GM21786 (cell line): Measurements from ENCODE around the gene LITAF.
"Not testable (repeated sequence)": the region's sequence is repeated elsewhere in the genome, so short reads cannot be mapped to it uniquely, and the experiment has no call there.

Experiments
- ATAC-seq: cut with Tn5 transposase; IDR thresholded peaks from one replicate; pipeline ENCODE4 v1.9.1; 2021; ENCODE audit not compliant: unreplicated experiment

The LITAF gene

DNA sequence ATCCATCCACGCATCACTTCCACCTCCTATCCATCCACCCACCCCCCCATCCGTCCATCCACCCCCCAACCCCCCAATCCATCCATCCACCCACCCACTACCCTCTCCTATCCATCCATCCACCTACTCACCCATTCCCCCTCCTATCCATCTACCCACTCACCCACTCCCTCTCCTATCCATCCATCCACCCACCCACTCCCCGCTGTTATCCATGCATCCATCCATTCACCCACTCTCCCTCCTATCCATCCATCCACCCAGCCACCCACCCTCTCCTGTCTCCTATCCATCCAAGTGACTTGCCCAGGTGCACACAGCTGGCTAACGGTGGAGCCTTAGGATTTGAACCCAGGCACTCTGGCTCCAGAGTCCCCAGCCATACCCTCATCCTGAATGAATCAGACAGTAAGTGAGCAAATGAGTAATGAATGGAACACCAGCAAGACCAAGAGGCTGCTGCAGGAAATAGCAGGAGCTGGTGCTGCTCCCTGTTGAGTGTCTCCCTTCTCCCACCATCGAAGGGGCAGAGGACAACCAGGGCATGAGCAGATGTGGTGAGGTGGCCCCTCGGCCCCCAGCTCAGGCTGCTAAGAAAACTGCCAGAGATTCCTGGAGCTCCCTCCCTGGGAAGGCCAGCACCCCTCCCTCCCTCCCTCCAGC lies 62.5 kb downstream of the LITAF start:
- no peak for ATAC-seq

DNA sequence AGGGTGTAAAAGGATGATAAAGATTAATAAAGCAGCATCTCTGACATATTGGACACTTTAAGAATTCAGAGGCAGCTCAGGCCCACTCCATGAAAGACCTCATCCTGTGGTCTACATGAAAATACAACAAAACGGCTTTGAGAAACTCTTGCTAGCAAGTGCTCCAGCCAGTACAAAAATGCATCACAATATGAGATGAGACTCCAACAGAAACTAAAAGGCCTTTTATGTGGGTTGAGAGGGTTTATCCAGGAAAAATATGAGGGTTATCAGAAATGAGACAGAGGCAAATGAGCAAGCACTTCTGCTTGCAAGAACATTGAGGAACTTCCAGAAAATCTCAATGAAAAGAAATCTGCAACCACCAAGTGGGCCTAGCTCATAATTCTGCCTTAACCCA lies 65.7 kb downstream of the LITAF start:
- no peak for ATAC-seq

DNA sequence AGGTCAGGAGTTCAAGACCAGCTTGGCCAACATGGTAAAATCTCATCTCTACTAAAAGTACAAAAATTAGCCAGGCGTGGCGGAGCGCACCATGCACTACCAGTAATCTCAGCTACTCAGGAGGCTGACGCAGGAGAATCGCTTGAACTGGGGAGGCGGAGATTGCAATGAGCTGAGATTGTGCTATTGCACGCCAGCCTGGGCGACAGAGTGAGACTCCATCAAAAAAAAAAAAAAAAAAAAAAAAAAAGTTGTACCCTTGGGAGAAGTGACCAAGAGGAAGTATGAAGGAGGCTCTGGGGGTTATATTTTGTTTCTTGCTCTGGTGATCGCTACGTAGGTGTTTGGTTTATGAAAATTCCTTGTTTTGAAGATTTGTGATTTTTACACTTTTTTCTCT lies 66.3 kb downstream of the LITAF start:
- ATAC-seq = no peak

DNA sequence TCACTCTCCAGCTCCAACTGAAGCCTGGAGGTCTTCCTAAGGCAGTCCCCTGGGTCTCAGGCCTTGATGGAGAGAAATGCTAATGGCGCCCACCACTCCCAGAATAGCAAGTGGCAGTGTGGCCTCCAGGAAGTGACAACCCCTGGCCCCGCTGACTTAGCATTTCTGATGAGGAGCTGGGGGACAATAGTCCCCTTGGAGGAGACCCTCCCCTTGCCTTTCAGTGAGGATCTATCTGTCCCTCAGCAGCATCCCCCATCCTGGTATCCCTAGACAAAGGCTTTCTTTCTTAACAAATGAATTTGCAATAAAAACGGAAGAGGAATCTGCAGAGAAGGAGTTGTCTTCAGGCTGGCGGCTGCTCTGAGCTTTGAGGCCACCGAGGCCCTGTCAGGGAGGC lies 68.8 kb downstream of the LITAF start:
- ATAC-seq = no peak

DNA sequence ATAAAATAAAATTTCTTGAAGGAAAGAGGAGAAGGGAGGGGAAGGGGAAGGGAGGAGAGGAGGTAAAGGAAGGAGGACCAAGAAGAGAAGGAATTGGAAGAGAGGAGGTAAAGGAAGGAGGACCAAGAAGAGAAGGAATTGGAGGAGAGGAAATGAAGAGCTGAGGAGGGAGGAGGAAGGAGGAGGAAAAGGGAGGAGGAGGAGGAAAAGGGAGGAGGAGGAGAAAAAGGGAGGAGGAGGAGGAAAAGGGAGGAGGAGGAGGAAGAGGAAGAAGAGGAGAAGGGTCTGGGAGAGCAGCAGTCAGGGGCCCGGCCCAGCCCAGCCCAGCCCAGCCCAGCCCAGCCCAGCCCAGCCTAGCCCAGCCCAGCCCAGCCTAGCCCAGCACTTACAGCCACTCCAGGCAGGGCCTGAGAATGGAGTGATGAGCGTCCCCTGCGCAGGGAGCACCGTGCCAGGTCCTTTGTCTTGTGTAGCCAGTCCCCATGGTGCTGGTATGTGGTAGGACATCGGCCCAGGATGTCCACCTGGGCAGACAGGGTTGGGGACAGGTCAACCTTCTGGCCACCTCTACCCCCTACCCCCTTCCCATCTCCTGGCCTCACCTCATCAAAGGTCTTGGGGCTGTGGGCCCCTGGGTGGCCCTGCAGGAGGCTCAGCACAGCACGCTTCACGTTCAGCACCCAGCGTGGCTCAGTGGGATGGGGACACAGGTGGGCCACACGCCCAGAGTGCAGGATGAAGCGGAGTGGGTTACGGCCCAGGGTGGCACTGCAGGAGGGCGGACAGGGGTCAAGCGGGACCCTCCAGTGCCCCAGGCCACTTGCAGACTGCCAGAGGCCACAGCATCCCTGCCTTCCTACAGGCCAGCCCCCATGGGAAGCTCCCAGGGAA lies 70.9 kb downstream of the LITAF start:
- ATAC-seq = no peak

DNA sequence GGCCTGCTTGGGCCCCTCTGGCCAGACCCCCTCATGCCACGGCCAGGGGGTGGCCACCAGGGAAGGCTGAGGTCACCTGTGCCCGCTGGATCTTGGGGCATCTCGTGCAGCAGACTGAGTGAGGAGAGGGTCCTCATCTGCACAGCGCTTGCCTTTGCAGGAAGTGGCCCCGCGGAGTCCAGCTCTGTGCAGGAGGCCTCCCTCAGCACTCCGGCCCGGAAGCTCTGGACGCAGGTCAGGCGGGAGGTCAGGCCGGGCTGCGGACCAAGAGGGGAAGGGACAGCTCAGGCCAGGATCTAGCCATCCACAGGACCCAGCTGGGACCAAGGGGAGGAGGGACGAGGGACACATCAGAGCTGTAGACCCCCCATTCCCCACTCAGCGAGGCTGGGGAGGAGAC lies 72.4 kb downstream of the LITAF start:
- ATAC-seq = no peak

DNA sequence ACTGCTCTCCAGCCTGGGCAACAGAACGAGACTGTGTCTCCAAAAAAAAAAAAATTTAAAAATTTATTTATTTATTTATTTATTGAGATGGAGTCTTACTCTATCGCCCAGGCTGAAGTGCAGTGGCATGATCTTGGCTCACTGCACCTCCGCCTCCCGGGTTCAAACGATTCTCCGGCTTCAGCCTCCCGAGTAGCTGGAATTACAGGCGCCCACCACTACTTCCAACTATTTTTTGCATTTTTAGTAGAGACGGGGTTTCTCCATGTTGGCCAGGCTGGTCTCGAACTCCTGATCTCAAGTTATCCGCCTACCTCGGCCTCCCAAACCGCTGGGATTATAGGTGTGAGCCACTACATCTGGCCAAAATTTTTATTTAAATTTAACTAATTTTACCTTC lies 73.4 kb downstream of the LITAF start:
- not testable (repeated sequence) for ATAC-seq

DNA sequence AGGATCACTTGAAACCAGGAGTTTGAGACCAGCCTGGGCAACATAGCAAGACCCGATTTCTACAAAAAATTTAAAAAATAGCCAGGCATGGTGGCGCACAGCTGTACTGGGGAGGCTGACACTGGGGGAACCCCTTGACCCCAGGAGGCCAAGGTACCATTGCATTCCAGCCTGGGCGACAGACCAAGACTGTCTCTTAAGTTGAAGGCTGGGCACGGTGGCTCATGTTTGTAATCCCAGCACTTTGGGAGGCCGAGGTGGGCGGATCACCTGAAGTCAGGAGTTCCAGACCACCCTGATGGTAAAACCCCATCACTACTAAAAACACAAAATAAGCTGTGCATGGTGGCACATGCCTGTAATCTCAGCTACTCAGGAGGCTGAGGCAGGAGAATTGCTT lies 74.9 kb downstream of the LITAF start:
- no peak for ATAC-seq

DNA sequence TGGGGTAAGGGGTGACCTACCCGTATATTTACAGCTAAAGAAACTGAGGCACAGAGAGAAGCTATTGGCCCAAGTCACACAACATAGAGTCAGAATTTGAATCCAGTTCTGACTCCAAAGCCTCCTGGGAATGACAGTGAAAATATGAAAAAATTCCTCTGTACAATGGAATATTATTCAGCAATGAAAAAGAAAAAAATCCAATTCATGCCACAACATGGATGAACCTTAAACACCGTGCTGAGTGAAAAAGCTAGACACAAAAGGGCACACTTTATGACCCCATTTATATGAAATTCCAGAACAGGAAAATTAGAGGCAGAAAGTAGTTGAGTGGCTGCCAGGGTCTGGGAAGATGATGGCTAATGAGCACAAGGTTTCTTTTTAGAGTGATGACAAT lies 75.4 kb downstream of the LITAF start:
- no peak for ATAC-seq

DNA sequence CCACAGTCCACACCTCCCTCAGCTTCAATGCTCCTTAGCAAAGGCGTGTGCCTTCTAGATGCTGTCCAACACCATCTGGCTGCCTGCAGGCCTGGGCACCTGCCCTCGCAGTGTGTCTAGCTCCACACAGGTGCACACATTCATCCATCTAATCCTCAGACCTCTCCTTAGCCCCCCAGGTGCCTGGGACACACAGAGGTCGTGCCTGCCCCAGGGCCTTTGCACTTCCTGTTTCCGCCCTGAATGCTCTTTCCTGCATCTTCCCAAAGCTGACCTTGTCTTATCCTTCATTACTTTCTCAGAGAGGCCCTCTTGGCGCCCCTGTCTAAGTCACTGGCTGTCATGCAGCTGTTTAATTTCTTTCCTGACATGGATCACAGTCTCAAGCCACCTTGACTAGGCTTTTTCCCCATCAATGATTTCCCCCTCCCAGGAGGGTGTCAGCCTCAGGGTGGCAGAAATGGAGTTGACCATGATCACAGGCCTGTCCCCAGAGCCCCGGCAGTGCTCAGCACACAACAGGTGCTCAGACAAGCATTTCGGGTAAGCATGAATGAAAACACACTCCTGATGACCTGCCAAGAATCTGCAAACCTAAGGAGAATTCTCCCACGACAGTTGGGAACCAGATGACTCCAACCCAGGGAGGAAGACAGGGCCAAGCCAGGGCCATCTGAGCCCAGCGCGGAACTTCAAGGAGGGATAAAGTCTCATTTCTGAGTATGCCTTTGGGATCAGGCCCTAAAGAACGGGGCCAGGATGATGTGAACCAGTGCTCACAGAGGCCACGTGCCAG lies 76.3 kb downstream of the LITAF start:
- ATAC-seq = no peak

DNA sequence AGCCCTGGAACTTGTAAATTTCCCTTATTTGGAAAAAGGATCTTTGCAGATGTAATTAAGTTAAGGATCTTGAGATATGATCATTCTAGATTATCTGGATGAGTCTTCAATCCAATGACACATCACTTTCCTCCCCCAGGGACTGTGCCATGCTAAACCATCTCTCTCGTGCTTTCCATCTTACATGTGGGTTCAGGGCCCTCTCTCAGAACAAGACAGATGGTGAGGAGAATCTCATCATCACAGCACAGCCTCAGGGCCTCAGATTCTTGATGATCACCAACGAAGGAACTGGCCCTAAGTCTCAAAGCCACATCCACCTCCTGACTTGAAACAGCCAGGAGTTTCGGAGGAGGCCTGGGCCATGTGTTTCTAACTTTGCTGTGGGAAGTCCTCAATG lies 78.7 kb downstream of the LITAF start:
- no peak for ATAC-seq

DNA sequence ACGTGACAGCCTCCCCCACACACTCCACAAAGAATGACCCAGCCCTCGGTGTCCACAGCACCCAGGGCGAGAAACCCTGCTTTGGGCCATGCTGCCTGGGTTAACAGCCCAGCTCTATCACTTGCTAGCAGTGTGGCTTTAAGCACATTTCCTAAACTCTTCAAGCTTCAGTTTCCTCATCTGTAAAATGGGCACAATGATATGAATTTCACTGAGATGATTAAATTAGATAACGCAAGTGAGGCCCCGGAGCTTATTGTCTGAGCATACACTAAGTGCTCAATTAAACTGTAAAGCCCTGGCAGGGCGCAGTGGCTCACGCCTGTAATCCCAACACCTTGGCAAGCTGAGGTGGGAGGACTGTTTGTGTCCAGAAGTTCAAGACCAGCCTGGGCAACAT lies 79.4 kb downstream of the LITAF start:
- ATAC-seq = no peak

DNA sequence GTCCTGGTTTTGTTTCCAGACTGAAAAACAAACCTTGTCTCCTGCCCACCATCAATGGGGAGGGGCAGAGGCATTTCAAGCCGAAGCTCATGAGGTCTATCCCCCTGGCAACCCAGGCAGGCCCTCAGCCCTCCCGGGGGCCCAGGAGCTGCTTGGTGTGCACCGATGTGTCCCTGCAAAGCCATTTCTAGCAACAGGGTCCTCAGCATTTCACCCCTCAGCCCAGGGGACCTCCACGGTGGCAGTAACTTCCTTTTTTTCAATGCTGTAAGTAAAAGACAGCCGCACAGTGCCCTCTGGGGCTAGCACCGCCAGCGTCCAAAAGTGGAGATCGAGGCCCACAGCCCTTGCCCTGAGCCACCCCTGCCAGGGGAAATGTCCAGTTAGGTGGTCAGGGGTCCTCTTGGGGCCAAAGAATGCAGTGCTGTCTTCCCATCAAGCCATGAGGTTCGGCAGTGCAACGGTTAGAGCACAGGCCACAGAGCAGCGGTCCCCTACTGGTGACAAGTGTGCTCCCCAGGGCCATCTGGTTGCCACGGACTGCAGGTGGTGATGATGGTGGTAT lies 79.9 kb downstream of the LITAF start:
- no peak for ATAC-seq

DNA sequence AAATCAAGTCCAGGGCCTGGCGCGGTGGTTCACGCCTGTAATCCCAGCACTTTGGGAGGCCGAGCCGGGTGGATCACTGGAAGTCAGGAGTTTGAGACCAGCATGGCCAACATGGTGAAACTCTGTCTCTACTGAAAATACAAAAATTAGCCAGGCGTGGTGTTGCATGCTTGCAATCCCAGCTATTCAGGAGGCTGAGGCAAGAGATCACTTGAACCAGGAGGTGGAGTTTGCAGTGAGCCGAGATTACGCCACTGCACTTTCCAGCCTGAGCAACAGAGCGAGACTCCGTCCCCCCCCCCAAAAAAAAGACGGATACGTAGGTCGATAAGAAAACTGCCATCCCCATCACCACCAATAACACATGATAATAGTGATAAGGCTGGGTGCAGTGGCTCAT lies 82.5 kb downstream of the LITAF start:
- ATAC-seq = not testable (repeated sequence)

DNA sequence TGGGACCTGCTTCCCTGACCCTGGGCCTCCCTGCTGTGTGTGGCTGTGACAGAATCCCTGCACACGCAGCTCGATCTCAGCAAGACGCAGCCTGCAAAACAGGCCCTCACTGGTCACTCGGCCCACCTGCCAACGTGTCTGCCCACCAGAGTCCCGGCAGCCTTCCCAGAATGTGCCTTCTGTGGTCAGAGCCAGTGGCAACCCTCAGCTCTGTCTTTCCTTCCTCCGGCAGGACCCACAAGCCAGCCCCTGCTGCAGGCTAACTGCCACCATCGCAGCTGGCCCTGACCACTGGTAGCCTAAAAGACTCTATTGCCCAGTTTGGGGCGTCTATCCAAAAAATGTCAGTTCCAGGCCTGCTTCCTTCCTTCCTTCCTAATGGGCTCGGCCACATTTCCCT lies 83.2 kb downstream of the LITAF start:
- no peak for ATAC-seq

DNA sequence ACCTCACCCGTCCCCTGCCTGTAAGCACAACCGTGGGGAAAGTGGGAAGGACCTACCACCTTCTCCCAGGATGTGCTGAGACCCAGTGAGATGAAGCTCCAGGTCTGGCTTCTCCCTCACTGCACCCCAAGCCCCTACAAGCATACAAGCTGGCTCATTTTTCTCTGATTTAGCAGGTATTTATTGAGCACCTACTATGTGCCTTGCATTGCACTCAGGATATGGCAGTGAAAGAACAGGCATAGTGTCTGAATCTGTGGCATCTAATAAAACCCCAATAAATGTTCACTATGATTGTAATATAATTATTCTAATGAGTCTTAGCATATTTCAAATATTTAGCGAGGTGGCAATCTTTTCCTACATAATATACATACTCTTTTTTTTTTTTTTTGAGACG lies 84.5 kb downstream of the LITAF start:
- no peak for ATAC-seq

DNA sequence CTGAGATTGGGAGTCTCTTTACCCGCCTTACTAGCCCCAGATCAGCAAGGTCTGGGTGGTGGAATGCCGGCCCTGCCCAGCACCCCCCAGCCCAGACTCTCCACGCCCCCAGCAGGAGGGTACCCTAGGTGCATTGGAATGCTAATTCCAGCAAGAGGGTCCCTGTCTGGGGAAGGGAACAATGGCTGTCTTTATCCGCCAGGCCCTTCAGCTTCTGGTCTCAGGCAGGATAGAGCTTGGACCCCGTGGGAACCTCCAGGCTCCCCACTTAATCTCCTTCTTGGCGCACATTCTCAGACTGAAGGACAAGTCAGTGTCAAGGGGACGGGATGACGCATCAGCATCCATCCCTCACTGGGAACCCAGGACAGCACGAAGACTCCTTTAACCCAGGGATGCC lies 85.1 kb downstream of the LITAF start:
- ATAC-seq = no peak

DNA sequence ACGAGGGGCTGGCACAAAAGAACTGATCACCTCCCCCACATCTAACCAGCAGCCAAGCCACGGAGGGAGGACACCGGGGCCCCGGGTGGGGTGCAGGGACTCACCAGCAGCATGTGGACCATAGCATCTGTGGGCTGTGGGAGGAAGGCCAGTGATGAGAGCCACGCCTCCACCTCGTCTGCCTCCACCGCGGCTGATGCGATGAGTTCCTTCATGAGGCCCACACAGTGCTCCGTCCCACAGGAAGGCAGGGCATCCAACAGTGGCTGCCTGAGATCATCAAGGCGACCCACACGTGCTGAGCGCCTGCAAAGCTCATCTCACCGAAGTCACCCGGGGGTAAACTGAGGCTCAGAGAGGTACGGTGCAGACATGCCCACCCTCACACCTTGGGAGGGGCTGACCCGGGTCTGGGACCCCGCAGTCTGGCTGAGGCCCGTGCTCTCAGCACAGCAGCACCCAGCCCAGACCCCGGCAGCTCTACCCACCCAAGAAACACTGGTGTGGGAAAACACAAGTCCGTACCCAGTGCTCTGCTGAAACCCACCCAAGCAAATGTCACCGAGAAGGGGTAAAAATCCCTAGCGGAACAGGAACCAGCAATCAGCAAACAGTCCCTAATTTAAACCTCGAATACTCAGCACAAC lies 85.9 kb downstream of the LITAF start:
- no peak for ATAC-seq

DNA sequence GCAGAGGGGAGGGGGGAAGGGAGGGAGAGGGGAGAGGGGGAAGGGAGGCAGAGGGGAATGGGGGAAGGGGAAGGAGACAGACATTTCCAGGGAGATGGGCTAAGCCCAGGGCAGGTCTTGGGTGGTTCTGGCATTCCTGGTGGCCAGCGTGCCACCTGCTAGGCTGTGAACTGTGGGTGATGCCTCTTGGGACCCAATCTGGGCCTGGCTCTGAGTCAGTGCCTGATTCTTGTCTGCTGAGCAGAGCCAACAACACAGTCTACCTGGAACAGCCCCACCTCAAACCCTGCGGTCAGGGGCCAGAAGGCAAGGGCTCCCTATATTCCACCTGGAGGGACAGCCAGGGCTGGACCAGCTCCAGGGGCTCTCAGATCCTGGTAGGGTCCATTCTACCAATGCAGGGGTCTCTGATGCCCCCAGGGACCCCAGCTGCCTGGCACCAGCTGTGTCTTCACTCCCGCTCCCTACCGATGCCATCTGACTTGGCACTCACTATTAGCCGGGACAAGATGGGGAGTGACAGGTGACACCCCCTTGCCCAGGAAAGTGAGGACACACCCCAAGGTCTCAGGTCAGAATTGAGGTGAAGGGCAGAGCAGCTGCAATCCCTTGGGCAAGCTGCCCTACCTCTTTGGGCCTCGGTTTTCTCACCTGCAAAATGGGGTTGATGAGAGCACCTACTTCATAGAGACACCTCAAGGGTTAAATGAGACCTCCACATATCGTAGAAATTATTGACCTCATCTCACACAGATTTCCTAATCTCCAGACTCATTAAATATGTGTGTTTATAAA lies 87.2 kb downstream of the LITAF start:
- ATAC-seq = no peak

DNA sequence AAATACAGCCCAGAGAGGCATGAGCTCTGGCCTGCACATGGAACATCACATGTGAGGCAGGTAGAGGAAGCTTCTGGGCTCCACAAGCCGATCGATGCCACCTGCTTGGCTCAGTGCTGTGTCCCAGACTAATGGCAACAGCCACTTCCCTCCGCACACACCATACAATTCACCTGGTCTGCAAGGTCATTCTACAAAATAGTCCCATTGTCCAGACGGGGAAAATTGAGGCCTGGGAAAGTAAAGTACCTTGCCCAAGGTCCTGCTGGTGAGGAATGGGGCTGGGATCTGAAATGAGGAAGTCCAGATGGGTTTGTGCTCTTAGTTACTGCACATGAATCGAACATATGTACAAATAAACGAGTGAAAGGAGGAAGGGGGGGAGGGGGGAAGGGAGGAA lies 88.0 kb downstream of the LITAF start:
- no peak for ATAC-seq
